Fibroblast of lung (primary cell): ENCODE measurements around the gene TMEM248. TPM values are rescaled to one million over a fixed set of nuclear protein-coding genes. Genes with fewer than 3 reads are reported as not detected.

Experiments
- DNase-seq, 2 donors: peaks; one replicate each; pipeline versions ENCODE4 v3.0.0 to v3.0.0-alpha.2; 2010; ENCODE audit warnings: low read depth in 2 of 2
- H2AFZ ChIP-seq: 2 replicates; pipeline ENCODE4 v1.5.1; 2012; ENCODE audit warnings: low read length, control low read depth, inconsistent platforms
- H3K27ac ChIP-seq: 2 replicates; pipeline ENCODE4 v1.5.1; 2011; ENCODE audit warnings: low read length, control low read depth; ENCODE audit not compliant: insufficient read depth
- H3K27me3 ChIP-seq: 2 replicates; pipeline ENCODE4 v1.5.1; 2011; ENCODE audit warnings: mild to moderate bottlenecking, low read length; ENCODE audit not compliant: control insufficient read depth, insufficient read depth
- H3K36me3 ChIP-seq: 2 replicates; pipeline ENCODE4 v1.5.1; 2011; ENCODE audit warnings: low read length; ENCODE audit not compliant: control insufficient read depth, insufficient read depth
- H3K4me1 ChIP-seq: 2 replicates; pipeline ENCODE4 v1.5.1; 2011; ENCODE audit warnings: low read length; ENCODE audit not compliant: control insufficient read depth, insufficient read depth; ENCODE audit errors: extremely low read depth
- H3K4me2 ChIP-seq: 2 replicates; pipeline ENCODE4 v1.5.1; 2011; ENCODE audit warnings: low read length, control low read depth; ENCODE audit not compliant: insufficient read depth; ENCODE audit errors: extremely low read depth
- H3K4me3 ChIP-seq, 4 experiments: fragments of 200-600 bp in 1 of 4; sonication (generic) in 1 of 4; replicated peaks in 1 of 4; 2 replicates each; pipeline ENCODE4 v1.5.1; 2011 to 2016; ENCODE audit warnings: low read length in 4 of 4, low read depth in 3 of 4, mild to moderate bottlenecking in 3 of 4, control low read depth in 2 of 4, inconsistent platforms in 1 of 4, mixed read lengths in 1 of 4; ENCODE audit not compliant: insufficient read depth in 1 of 4; ENCODE audit errors: control extremely low read depth in 1 of 4
- H3K79me2 ChIP-seq: 2 replicates; pipeline ENCODE4 v1.5.1; 2012; ENCODE audit warnings: mild to moderate bottlenecking, low read length, inconsistent platforms; ENCODE audit not compliant: control insufficient read depth, insufficient read depth
- H3K9ac ChIP-seq: 2 replicates; pipeline ENCODE4 v1.5.1; 2011; ENCODE audit warnings: mild to moderate bottlenecking, low read length, control low read depth; ENCODE audit not compliant: insufficient read depth
- H3K9me3 ChIP-seq: 2 replicates; pipeline ENCODE4 v1.5.1; 2012; ENCODE audit warnings: low read depth, low read length; ENCODE audit not compliant: control insufficient read depth, insufficient read depth
- H4K20me1 ChIP-seq: 2 replicates; pipeline ENCODE4 v1.5.1; 2011; ENCODE audit warnings: low read length; ENCODE audit not compliant: control insufficient read depth, insufficient read depth; ENCODE audit errors: extremely low read depth
- CTCF ChIP-seq, 2 donors: IDR thresholded peaks in 1 of 2; conservative IDR thresholded peaks in 1 of 2; 1 replicate in 1 of 2; 2 replicates in 1 of 2; pipeline ENCODE4 v1.5.1; 2011 to 2012; ENCODE audit warnings: low read length in 2 of 2, control low read depth in 1 of 2, inconsistent platforms in 1 of 2, low read depth in 1 of 2, mild to moderate bottlenecking in 1 of 2
- EZH2 ChIP-seq: IDR thresholded peaks from 2 replicates; pipeline ENCODE4 v1.5.1; 2012; ENCODE audit warnings: low read length, control low read depth, mild to moderate bottlenecking; ENCODE audit errors: missing control alignments
- polyA plus RNA-seq, 2 donors: library from polyadenylated mRNA; depleted of rRNA in 1 of 2; stranded (reverse) in 1 of 2; unstranded in 1 of 2; fragments of >200 nt; gene quantifications; 2 replicates each; pipeline ENCODE4 v1.2.1, GENCODE V29; 2011 to 2012; ENCODE audit warnings: missing spikeins in 1 of 2
- total RNA-seq: library from RNA; depleted of rRNA; stranded (reverse); fragments of >200 nt; gene quantifications from 2 replicates; pipeline ENCODE4 v1.2.1, GENCODE V29; 2014

Gene TMEM248
- total and polyA plus RNA-seq, 2 donors (not counting 1 experiment from before 2014, with no cell fraction given), result 65.7 to 162 TPM

GRCh38 chr7:66903360-66904062 is 17.5 kb upstream of the TMEM248 start:
- no peaks in the 10 kb centered on the region for H3K79me2 ChIP-seq
- H3K9me3 ChIP-seq, result no peaks in the 10 kb centered on the region
- H4K20me1 ChIP-seq, result no peaks in the 10 kb centered on the region
- H3K4me1 ChIP-seq, result no peaks in the 10 kb centered on the region
- no peak overlapping the region for H3K4me2 ChIP-seq
- no peak overlapping the region for H3K9ac ChIP-seq
- no peak overlapping the region for H2AFZ ChIP-seq
- H3K27ac ChIP-seq, result no peak overlapping the region
- no peak for TF ChIP-seq CTCF (conservative IDR thresholded peaks at IDR 0.05 in 1 of 2, IDR thresholded peaks at IDR 0.05 in 1 of 2; ENCODE audit: low read depth in 1 of 2, low read length in 2 of 2)
- no peak for TF ChIP-seq EZH2
- no peaks in the 10 kb centered on the region for H3K27me3 ChIP-seq
- H3K36me3 ChIP-seq, result no peaks in the 10 kb centered on the region
- H3K4me3 ChIP-seq, result no peak overlapping the region
- DNase-seq, result no peak

GRCh38 chr7:66904063-66904593 is 16.9 kb upstream of the TMEM248 start:
- no peak overlapping the region for H3K4me2 ChIP-seq
- no peaks in the 10 kb centered on the region for H3K27me3 ChIP-seq
- H3K79me2 ChIP-seq, result no peaks in the 10 kb centered on the region
- TF ChIP-seq EZH2 (no peak), CTCF (conservative IDR thresholded peaks at IDR 0.05 in 1 of 2, IDR thresholded peaks at IDR 0.05 in 1 of 2; ENCODE audit: low read depth in 1 of 2, low read length in 2 of 2) (no peak)
- no peaks in the 10 kb centered on the region for H3K9me3 ChIP-seq
- no peak overlapping the region for H3K9ac ChIP-seq
- DNase-seq, result no peak
- H3K27ac ChIP-seq, result no peak overlapping the region
- no peaks in the 10 kb centered on the region for H3K4me1 ChIP-seq
- H3K36me3 ChIP-seq, result no peaks in the 10 kb centered on the region
- no peak overlapping the region for H3K4me3 ChIP-seq
- no peak overlapping the region for H2AFZ ChIP-seq
- no peaks in the 10 kb centered on the region for H4K20me1 ChIP-seq

- no peaks in the 10 kb centered on the region for H3K79me2 ChIP-seq
- no peak overlapping the region for H3K9ac ChIP-seq
- no peak overlapping the region for H3K27ac ChIP-seq
- H3K4me1 ChIP-seq, result no peaks in the 10 kb centered on the region
- no peak for TF ChIP-seq EZH2
- no peak for TF ChIP-seq CTCF (conservative IDR thresholded peaks at IDR 0.05 in 1 of 2, IDR thresholded peaks at IDR 0.05 in 1 of 2; ENCODE audit: low read depth in 1 of 2, low read length in 2 of 2)
- no peak for DNase-seq
- no peaks in the 10 kb centered on the region for H3K9me3 ChIP-seq
- no peak overlapping the region for H2AFZ ChIP-seq
- H4K20me1 ChIP-seq, result no peaks in the 10 kb centered on the region
- no peak overlapping the region for H3K4me2 ChIP-seq
- H3K27me3 ChIP-seq, result no peaks in the 10 kb centered on the region
- no peak overlapping the region for H3K4me3 ChIP-seq
- no peaks in the 10 kb centered on the region for H3K36me3 ChIP-seq
Measured at GRCh38 chr7:66905278-66905677, 15.7 kb upstream of the TMEM248 start.
